Stomach (tissue), 9 donors: ENCODE measurements around the gene EXOC3. TPM values are rescaled to one million over a fixed set of nuclear protein-coding genes. Genes with fewer than 3 reads are reported as not detected.

Experiments used
- DNase-seq, 2 donors: peaks; one replicate each; pipeline versions ENCODE4 v3.0.0 to v3.0.0-alpha.2; 2013 to 2019
- H3K27ac ChIP-seq, 5 donors: fragments of 200-600 bp in 4 of 5; sonication (generic) in 4 of 5; one replicate each; pipeline ENCODE4 v1.5.1; 2013 to 2019; ENCODE audit warnings: mild to moderate bottlenecking in 1 of 5, moderate library complexity in 1 of 5
- H3K27me3 ChIP-seq, 3 donors: fragments of 200-600 bp; sonication (generic); one replicate each; pipeline ENCODE4 v1.5.1; 2017 to 2019; ENCODE audit warnings: mixed run types in 1 of 3
- H3K36me3 ChIP-seq, 4 donors: fragments of 200-600 bp; sonication (generic); 1 replicate in 3 of 4; 2 replicates in 1 of 4; pipeline ENCODE4 v1.5.1; 2016 to 2019
- H3K4me1 ChIP-seq, 4 donors: fragments of 200-600 bp; sonication (generic); one replicate each; pipeline ENCODE4 v1.5.1; 2016 to 2019
- H3K4me3 ChIP-seq, 4 donors: fragments of 200-600 bp; sonication (generic) in 3 of 4; one replicate each; pipeline ENCODE4 v1.5.1; 2016 to 2019; ENCODE audit warnings: mild to moderate bottlenecking in 1 of 4
- H3K9me3 ChIP-seq, 4 donors: fragments of 200-600 bp; sonication (generic); one replicate each; pipeline ENCODE4 v1.5.1; 2016 to 2019
- CTCF ChIP-seq, 7 experiments: fragments of 450-650 bp in 4 of 7; fragments of 200-600 bp in 3 of 7; sonication (generic) in 3 of 7; IDR thresholded peaks; one replicate each; pipeline ENCODE4 v1.5.1; 2016 to 2019; ENCODE audit warnings: antibody characterized with exemption in 7 of 7, control low read depth in 2 of 7, mild to moderate bottlenecking in 1 of 7
- EP300 ChIP-seq: sonication (generic); formaldehyde crosslinking; IDR thresholded peaks from one replicate; pipeline ENCODE4 v1.6.1; 2017; ENCODE audit warnings: antibody characterized with exemption
- POLR2A ChIP-seq, 4 donors: fragments of 450-650 bp; IDR thresholded peaks; one replicate each; pipeline ENCODE4 v1.6.1; 2016; ENCODE audit warnings: antibody characterized with exemption in 4 of 4, control low read depth in 2 of 4, mild to moderate bottlenecking in 1 of 4, moderate library complexity in 1 of 4
- POLR2AphosphoS5 ChIP-seq, 3 donors: sonication (generic); formaldehyde crosslinking; IDR thresholded peaks; one replicate each; pipeline ENCODE4 v1.6.1; 2016; ENCODE audit warnings: antibody characterized with exemption in 3 of 3
- WGBS, 5 donors: extraction: QIAGEN DNeasy Blood & Tissue Kit in 3 of 5; methylation state at CpG; one replicate each; pipeline versions ENCODE4 v1.1.5 to v1.1.7; 2013 to 2018; 5-methylcytosine and 5-hydroxymethylcytosine counted together
- intact Hi-C: fragments of 100-400 bp; cut with DNase I; formaldehyde crosslinking; loops from one replicate; pipeline ENCODE4 v1.15.1; 2023; ENCODE audit warnings: low total_unique reads
- polyA plus RNA-seq, 3 donors: library from polyadenylated mRNA; stranded (reverse); fragments of 200-250 nt; gene quantifications; one replicate each; pipeline ENCODE4 v1.2.3, GENCODE V29; 2013
- total RNA-seq, 5 donors: library from RNA; depleted of rRNA; stranded (reverse); fragments of >200 nt; gene quantifications; one replicate each; pipeline versions ENCODE4 v1.1.0 to v1.2.3, GENCODE V29; 2014 to 2016
- donor health status: healthy with polysubstance abuse.
- donor health status: Bipolar disorder and iron deficiency.
- donor health status: healthy.

Gene EXOC3
- total and polyA plus RNA-seq, 8 donors, result 29.9 to 133 (median 59.3) TPM

DNA sequence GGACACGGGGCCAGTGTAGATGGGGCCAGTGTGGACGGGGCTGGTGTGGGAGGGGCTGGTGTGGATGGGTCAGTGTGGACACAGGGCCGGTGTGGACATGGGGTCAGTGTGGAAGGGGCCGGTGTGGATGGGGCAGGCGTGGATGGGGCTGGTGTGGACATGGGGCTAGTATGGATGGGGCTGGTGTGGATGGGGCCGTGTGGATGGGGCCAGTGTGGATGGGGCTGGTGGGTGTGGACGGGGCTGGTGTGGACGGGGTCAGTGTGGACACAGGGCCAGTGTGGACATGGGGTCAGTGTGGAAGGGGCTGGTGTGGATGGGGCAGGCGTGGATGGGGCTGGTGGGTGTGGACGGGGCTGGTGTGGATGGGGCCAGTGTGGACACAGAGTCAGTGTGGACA, 57.5 kb downstream of the EXOC3 start:
- TF ChIP-seq EP300 (no peak), POLR2A (IDR thresholded peaks at IDR 0.05) (no peak), POLR2AphosphoS5 (IDR thresholded peaks at IDR 0.05) (no peak), CTCF (IDR thresholded peaks at IDR 0.05) (no peak)
- Histone ChIP-seq H3K27ac (no peak overlapping the region), H3K4me3 (no peak overlapping the region), H3K4me1 (no peaks in the 10 kb centered on the region), H3K9me3 (no peaks in the 10 kb centered on the region), H3K27me3 (peaks cover 4 to 93% (median 7%) of the 10 kb centered on the region in 3 donors), H3K36me3 (no peaks in the 10 kb centered on the region)
- intact Hi-C loops, result no loop called here
- 83 to 94% (median 88%) methylated on average over 9 to 10 of the region's 10 CpGs for WGBS, 5 donors
- DNase-seq, result no peak

DNA sequence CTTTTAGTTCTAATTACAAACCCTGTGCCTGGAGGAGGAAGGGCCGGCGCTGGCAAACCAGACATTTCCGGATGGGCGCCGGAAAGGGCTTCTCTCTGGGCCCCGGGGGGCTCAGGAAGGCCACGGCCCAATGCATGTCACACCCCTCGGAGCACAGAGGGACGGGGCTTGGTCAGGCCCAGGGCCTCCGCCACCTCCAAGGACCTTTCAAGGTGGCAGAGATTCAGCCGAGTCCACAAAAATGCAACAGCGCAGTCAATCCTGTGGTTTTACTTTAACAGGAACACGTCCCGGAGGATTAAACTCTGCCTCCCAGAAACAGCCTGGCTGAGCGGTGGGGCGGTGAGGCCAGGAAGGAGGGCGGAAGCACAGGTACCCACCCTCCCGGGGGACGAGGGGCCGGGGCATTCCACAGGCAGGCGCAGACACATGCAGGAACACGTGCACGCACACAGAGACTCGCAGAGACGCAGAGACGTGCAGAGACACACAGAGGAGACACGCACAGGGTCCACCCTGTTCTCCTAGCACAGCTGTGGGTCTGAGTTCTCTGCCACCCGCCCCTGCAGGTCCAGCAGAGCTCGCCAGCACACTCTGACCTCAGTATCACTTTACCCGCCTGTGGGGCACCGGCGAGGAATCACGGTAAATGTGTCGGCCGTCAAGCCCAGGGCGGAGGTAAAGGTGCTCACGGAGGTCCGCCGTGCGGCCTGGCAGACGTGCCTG, 58.3 kb downstream of the EXOC3 start:
- Histone ChIP-seq H3K27me3 (peaks cover 4 to 95% (median 7%) of the 10 kb centered on the region in 3 donors), H3K4me1 (no peaks in the 10 kb centered on the region), H3K4me3 (no peak overlapping the region), H3K36me3 (no peaks in the 10 kb centered on the region), H3K9me3 (no peaks in the 10 kb centered on the region), H3K27ac (no peak overlapping the region)
- DNase-seq, result no peak
- WGBS, 5 donors, result 68 to 81% (median 70%) methylated on average over 32 to 41 of the region's 41 CpGs
- TF ChIP-seq CTCF (IDR thresholded peaks at IDR 0.05) (no peak), POLR2A (IDR thresholded peaks at IDR 0.05) (no peak), EP300 (no peak), POLR2AphosphoS5 (IDR thresholded peaks at IDR 0.05) (no peak)
- intact Hi-C loops, result no loop called here

DNA sequence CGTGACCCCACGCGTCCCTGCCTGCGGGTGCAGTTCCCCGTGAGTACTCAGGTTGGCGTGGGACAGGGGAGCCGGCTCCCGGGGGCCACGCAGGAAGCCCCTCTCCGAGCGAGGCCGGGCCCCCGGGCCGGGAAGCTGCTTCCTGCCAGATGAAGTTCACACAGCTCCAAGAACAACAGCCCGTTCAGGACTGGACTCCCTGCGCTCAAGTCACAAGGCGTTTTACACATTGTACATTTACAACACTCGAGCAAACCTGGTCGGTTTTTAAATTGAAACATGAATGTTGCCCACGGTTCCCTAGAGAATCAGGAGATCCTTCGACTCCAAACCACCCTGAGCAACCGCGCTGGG, 58.8 kb downstream of the EXOC3 start:
- Histone ChIP-seq H3K4me1 (no peaks in the 10 kb centered on the region), H3K27me3 (peaks cover 4 to 94% (median 7%) of the 10 kb centered on the region in 3 donors), H3K4me3 (no peak overlapping the region), H3K36me3 (no peaks in the 10 kb centered on the region), H3K27ac (no peak overlapping the region), H3K9me3 (no peaks in the 10 kb centered on the region)
- intact Hi-C loops, result no loop called here
- TF ChIP-seq POLR2AphosphoS5 (IDR thresholded peaks at IDR 0.05) (no peak), POLR2A (IDR thresholded peaks at IDR 0.05) (no peak), CTCF (IDR thresholded peaks at IDR 0.05) (no peak), EP300 (no peak)
- WGBS, 5 donors, result 38 to 60% (median 55%) methylated on average over 10 to 23 of the region's 23 CpGs
- no peak for DNase-seq

DNA sequence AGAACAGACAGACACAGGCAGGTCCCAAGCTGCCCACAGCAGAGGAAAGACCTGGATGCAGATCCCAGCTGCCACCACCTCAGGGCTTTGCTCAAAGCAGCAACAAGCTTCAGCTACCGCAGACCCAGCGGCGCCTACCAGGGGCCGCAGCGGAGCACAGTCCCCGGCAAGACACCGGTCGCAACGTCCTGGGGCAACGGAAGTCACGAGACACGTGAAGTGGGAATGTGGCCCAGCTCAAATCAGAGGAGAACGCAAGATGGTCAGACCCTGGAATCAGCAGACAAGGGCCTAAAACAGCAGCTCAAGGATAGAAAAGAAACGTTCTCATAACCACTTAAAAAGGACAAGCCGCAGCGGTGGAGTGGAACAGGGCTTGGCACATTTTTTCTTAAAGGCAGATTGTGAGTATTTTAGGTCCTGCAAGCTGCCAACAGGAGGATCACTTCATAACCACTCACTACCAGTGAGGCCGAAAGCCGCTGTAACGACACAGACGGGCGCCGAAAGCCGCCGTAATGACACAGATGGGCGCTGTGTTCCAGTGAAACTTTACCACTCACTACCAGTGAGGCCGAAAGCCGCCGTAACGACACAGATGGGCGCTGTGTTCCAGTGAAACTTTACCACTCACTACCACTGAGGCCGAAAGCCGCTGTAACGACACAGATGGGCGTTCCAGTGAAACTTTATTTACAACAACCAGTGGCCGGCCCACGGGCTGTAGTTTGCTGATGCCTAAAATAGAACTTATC, 59.5 kb downstream of the EXOC3 start:
- intact Hi-C loops, result no loop called here
- Histone ChIP-seq H3K36me3 (no peaks in the 10 kb centered on the region), H3K27ac (no peak overlapping the region), H3K4me3 (no peak overlapping the region), H3K9me3 (no peaks in the 10 kb centered on the region), H3K27me3 (peaks cover 4 to 88% (median 7%) of the 10 kb centered on the region in 3 donors), H3K4me1 (no peaks in the 10 kb centered on the region)
- 71 to 86% (median 80%) methylated on average over 35 to 36 of the region's 36 CpGs for WGBS, 5 donors
- DNase-seq, result no peak
- no peak for TF ChIP-seq POLR2AphosphoS5 (IDR thresholded peaks at IDR 0.05)
- no peak for TF ChIP-seq POLR2A (IDR thresholded peaks at IDR 0.05)
- TF ChIP-seq CTCF (IDR thresholded peaks at IDR 0.05), result no peak
- no peak for TF ChIP-seq EP300
